ENCODE data around the gene TRIM66.

DNA sequence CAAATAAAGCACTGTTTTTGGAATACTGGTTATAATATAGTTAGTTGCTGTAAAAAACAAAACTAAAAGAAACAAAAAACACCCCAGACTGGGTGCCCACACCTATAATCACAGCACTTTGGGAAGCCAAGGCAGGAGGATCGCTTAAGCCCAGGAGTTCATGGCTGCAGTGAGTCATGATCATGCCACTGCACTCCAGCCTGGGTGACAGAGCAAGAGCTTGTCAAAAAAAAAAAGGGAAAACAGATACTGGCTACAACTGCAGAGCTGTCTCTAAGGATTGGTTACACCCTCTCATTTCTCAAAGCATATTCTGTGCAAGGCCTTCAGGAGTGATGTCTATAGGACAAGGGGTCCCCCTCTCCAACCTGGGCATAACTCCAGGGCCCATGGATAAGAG, 73.8 kb downstream of the TRIM66 start:
- TF ChIP-seq, protein P1, sequence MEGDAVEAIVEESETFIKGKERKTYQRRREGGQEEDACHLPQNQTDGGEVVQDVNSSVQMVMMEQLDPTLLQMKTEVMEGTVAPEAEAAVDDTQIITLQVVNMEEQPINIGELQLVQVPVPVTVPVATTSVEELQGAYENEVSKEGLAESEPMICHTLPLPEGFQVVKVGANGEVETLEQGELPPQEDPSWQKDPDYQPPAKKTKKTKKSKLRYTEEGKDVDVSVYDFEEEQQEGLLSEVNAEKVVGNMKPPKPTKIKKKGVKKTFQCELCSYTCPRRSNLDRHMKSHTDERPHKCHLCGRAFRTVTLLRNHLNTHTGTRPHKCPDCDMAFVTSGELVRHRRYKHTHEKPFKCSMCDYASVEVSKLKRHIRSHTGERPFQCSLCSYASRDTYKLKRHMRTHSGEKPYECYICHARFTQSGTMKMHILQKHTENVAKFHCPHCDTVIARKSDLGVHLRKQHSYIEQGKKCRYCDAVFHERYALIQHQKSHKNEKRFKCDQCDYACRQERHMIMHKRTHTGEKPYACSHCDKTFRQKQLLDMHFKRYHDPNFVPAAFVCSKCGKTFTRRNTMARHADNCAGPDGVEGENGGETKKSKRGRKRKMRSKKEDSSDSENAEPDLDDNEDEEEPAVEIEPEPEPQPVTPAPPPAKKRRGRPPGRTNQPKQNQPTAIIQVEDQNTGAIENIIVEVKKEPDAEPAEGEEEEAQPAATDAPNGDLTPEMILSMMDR (IDR thresholded peaks at IDR 0.05; ENCODE audit: borderline replicate concordance, extremely low read depth, low read length, poor library complexity, severe bottlenecking): no peak
- no peak for TF ChIP-seq EZH2 (IDR thresholded peaks at IDR 0.05; ENCODE audit: borderline replicate concordance, low read depth, low read length, severe bottlenecking)
